H1 (cell line): Measurements from ENCODE around the gene GOSR1. TPM values are rescaled to one million over a fixed set of nuclear protein-coding genes. Genes with fewer than 3 reads are reported as not detected.

Experiments
- CBX8 ChIP-seq: fragments of 300-800, 300-1000 bp; sonication (generic); IDR thresholded peaks from 2 replicates; pipeline ENCODE4 v1.7.1; 2016; ENCODE audit warnings: low read depth, low read length, borderline replicate concordance
- TCF12 ChIP-seq: IDR thresholded peaks from 2 replicates; pipeline ENCODE4 v1.6.1; 2011; ENCODE audit warnings: low read depth, mild to moderate bottlenecking, low read length
- polyA plus RNA-seq, 7 experiments: library from polyadenylated mRNA; depleted of rRNA in 3 of 7; stranded (reverse) in 5 of 7; unstranded in 2 of 7; fragments of >200 nt in 5 of 7; fragments of 200-250 nt in 2 of 7; gene quantifications; 1 replicate in 5 of 7; 2 replicates in 1 of 7; 4 replicates in 1 of 7; pipeline versions ENCODE4 v1.2.1 to v1.2.3, GENCODE V29; 2011 to 2013; ENCODE audit warnings: missing spikeins in 2 of 7, mixed read lengths in 2 of 7
- total RNA-seq: library from RNA; stranded (reverse); fragmentation: NEBNext Ultra II Directional; extraction: Animal tissue kit (Norgen Biotek cat#: 25700); gene quantifications from 2 replicates; pipeline ENCODE4 v1.2.1, GENCODE V29; 2021

GOSR1 gene
- total and polyA plus RNA-seq, 2 of the 8 experiments (the other 6 are each of a cell fraction or from before 2014, with no cell fraction given), result 9.2 to 43.3 TPM

GRCh38 chr17:30505868-30506417, 28.7 kb downstream of the GOSR1 start (continued):
- TF ChIP-seq CBX8 (no peak), TCF12 (no peak)
